ENCODE results near the gene ROR1.

The ROR1 gene

GRCh38 chr1:63835128-63835527, 61.3 kb downstream of the ROR1 start:
- no peak overlapping the region for H3K4me2 ChIP-seq (ENCODE audit: low read length)
- H3K9me3 ChIP-seq (ENCODE audit: control insufficient read depth, low read length), result no peaks in the 10 kb centered on the region
- no peak overlapping the region for H3K27ac ChIP-seq
- no peak overlapping the region for H3K4me3 ChIP-seq (ENCODE audit: low read depth, low read length)
- no peaks in the 10 kb centered on the region for H3K79me2 ChIP-seq
- H3K27me3 ChIP-seq (ENCODE audit: control insufficient read depth, insufficient read depth, low read length), result no peaks in the 10 kb centered on the region
- no peak overlapping the region for H3K9ac ChIP-seq
- no peaks in the 10 kb centered on the region for H3K36me3 ChIP-seq (ENCODE audit: control insufficient read depth, insufficient read depth, low read length)
- no peak overlapping the region for H2AFZ ChIP-seq
- TF ChIP-seq CTCF (IDR thresholded peaks at IDR 0.05), result no peak
- H3K4me1 ChIP-seq, result no peaks in the 10 kb centered on the region

GRCh38 chr1:63836374-63836773, 62.6 kb downstream of the ROR1 start:
- H3K9me3 ChIP-seq (ENCODE audit: control insufficient read depth, low read length), result no peaks in the 10 kb centered on the region
- no peaks in the 10 kb centered on the region for H3K27me3 ChIP-seq (ENCODE audit: control insufficient read depth, insufficient read depth, low read length)

GRCh38 chr1:63836830-63837229, 63.0 kb downstream of the ROR1 start:
- no peak for TF ChIP-seq CTCF (IDR thresholded peaks at IDR 0.05)
- no peak overlapping the region for H3K9ac ChIP-seq
- no peaks in the 10 kb centered on the region for H3K4me1 ChIP-seq
- H3K4me2 ChIP-seq (ENCODE audit: low read length), result no peak overlapping the region
- H2AFZ ChIP-seq, result no peak overlapping the region
- no peak overlapping the region for H3K4me3 ChIP-seq (ENCODE audit: low read depth, low read length)
- H3K27ac ChIP-seq, result no peak overlapping the region
- H3K9me3 ChIP-seq (ENCODE audit: control insufficient read depth, low read length), result no peaks in the 10 kb centered on the region
- H3K36me3 ChIP-seq (ENCODE audit: control insufficient read depth, insufficient read depth, low read length), result no peaks in the 10 kb centered on the region
- H3K27me3 ChIP-seq (ENCODE audit: control insufficient read depth, insufficient read depth, low read length), result no peaks in the 10 kb centered on the region
- H3K79me2 ChIP-seq, result no peaks in the 10 kb centered on the region

More at GRCh38 chr1:63836374-63836773, 62.6 kb downstream of the ROR1 start:
- Histone ChIP-seq H3K4me1 (no peaks in the 10 kb centered on the region), H3K36me3 (ENCODE audit: control insufficient read depth, insufficient read depth, low read length) (no peaks in the 10 kb centered on the region), H3K4me2 (ENCODE audit: low read length) (no peak overlapping the region), H3K9ac (no peak overlapping the region), H3K27ac (no peak overlapping the region), H3K79me2 (no peaks in the 10 kb centered on the region), H2AFZ (no peak overlapping the region), H3K4me3 (ENCODE audit: low read depth, low read length) (no peak overlapping the region)
- no peak for TF ChIP-seq CTCF (IDR thresholded peaks at IDR 0.05)

- Histone ChIP-seq H3K36me3 (ENCODE audit: control insufficient read depth, insufficient read depth, low read length) (no peaks in the 10 kb centered on the region), H3K9ac (no peak overlapping the region), H3K27me3 (ENCODE audit: control insufficient read depth, insufficient read depth, low read length) (no peaks in the 10 kb centered on the region), H3K27ac (no peak overlapping the region), H3K9me3 (ENCODE audit: control insufficient read depth, low read length) (no peaks in the 10 kb centered on the region), H3K79me2 (no peaks in the 10 kb centered on the region), H3K4me3 (ENCODE audit: low read depth, low read length) (no peak overlapping the region), H2AFZ (no peak overlapping the region), H3K4me1 (no peaks in the 10 kb centered on the region), H3K4me2 (ENCODE audit: low read length) (no peak overlapping the region)
- no peak for TF ChIP-seq CTCF (IDR thresholded peaks at IDR 0.05)
Measured at GRCh38 chr1:63843010-63843409, 69.2 kb downstream of the ROR1 start.

- no peak overlapping the region for H3K27ac ChIP-seq
Measured at GRCh38 chr1:63843884-63844283, 70.1 kb downstream of the ROR1 start.

More at GRCh38 chr1:63843884-63844283, 70.1 kb downstream of the ROR1 start:
- Histone ChIP-seq H2AFZ (no peak overlapping the region), H3K9me3 (ENCODE audit: control insufficient read depth, low read length) (no peaks in the 10 kb centered on the region), H3K4me2 (ENCODE audit: low read length) (no peak overlapping the region), H3K4me3 (ENCODE audit: low read depth, low read length) (no peak overlapping the region), H3K27me3 (ENCODE audit: control insufficient read depth, insufficient read depth, low read length) (no peaks in the 10 kb centered on the region), H3K36me3 (ENCODE audit: control insufficient read depth, insufficient read depth, low read length) (no peaks in the 10 kb centered on the region), H3K79me2 (no peaks in the 10 kb centered on the region), H3K9ac (no peak overlapping the region), H3K4me1 (no peaks in the 10 kb centered on the region)
- no peak for TF ChIP-seq CTCF (IDR thresholded peaks at IDR 0.05)

All from parathyroid adenoma (tissue), 2 donors.